NCI-H748 (cell line): ENCODE data around the gene KRTAP20-4.

Experiments used
- DNase-seq: peaks from one replicate; lab custom pipeline; 2025; ENCODE audit not compliant: unreplicated experiment; lab: John Stamatoyannopoulos, UW

Gene KRTAP20-4

GRCh38 chr21:30646904-30647414, 26.5 kb downstream of the KRTAP20-4 start:
- no peak for DNase-seq

DNA sequence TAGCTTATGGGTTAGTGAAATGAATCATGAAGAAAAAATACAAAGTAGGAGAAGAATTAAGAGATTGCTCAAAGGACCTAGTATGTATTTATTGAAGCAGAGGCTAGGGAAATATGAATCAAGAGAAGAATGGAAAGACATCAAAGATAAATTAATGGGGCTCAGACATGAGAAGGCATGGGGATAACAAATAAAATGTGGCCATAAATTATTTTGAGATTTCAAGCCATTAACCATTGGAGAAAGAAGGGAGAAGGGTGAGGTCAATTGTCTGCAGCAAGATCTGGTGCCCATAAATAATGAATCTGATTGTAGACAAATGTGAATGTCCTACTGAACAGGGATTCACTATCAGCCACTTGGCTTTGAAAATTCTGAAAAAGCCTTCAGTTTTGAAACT, 32.5 kb downstream of the KRTAP20-4 start:
- DNase-seq, result no peak

DNA sequence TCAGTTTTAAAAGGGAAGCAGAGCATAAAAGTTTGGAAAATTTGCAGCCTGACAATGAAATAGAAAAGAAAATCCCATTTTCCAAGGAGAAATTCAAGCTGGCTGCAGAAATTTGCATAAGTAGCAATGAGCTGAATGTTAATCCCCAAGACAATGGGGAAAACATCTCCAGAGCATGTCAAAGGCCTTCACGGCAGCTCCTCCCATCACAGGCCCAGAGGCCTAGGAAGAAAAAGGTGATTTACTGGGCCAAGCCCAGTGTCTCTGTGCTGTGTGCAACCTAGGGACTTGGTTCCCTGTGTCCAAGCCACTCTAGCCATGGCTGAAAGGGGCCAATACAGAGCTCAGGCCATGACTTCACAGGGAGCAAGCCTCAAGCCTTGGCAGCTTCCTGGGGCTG, 48.3 kb downstream of the KRTAP20-4 start:
- DNase-seq, result no peak
